Activated CD8-positive, alpha-beta memory T cell treated with anti-CD3 and anti-CD28 coated beads, Interleukin-2, amount 50 U/mL, for 1 hour (primary cell): ENCODE measurements around the gene RGS2.

Source experiments
- DNase-seq: peaks from one replicate; pipeline ENCODE4 v3.0.0-alpha.2; 2020; ENCODE audit errors: extremely low read depth

The RGS2 gene

DNA sequence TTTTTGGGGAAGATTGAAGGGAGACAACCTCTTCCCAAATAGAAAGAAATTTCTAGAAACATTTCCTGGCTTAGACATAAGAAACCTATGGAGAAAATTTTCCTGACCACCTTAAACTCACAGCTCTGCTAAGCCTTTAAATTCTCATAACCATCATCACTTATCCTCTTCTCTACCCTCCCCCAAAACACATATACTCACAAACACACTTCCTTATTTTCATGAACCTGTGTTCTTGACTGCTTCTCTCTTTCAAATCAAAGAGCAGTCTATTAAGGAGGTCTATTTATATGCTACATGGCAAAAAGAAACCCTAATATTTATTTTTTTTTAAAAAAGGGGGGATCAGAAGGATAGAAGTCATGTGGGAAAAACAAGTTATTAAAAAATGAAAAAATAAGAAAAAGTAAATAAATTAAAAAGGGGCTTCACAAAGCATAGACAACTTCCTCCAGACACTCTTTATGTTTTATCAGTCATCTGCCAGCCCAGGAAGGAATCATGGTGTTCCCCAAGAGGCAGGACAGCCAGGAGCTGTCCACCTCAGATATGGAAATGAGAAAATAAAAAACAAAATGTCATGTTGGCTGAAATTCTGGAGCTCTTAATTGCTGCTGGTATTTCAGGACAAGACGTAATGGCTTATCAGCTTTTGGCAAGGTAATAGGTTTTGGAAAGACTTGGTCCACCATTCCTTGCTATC lies 12.8 kb upstream of the RGS2 start:
- DNase-seq, result no peak

DNA sequence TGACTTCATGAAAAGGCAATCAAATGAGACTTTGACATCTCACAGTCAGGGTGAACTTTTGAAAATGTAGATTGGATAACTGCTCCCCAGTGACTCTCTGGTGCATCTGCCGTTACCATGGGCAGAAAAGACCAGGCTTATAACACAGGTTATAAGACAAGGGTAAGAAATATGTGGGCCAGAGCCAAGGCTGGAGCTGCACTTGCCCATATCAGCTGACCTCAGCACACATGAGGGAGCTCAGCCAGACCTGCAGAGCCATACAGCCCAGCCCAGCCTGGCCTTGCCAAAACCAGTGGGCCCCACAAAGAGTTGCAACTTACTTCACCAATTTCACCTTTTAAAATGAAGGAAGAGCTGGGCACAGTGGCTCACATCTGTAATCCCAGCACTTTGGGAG lies 11.7 kb upstream of the RGS2 start:
- DNase-seq, result no peak

DNA sequence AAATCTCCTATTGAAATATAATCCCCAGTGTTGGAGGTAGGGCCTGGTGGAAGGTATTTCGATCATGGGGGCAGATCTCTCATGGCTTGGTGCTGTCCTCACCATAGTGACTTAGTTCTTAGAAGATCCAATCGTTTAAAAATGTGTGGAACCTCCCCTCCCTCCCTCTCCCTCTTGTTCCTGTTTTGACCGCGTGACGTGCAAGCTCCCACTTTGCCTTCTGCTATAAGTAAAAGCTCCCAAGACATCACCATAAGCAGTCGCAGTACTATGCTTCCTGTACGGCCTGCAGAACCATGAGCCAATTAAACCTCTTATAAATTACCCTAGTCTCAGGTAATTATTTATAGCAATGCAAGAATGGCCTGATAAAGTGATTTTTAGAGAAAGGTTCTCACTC lies 10.9 kb upstream of the RGS2 start:
- no peak for DNase-seq

DNA sequence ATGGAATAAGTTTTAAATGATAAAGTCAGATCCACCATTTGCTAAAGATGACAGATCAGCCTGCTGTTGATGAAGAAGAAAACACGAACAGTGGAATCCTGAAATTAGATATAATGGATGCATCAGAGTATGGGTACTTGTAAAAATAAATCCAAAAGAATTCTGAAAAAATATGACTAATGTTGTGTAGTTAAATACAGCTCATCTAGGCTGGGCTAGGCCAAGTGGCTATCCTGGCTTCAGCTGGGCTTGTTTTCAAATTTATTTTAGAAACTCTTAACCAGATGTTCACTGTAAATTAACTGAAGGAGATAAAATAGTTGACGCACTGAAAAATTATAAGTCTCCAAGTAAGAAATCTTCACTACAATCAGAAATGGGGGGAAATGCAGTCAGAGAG lies 7.4 kb upstream of the RGS2 start:
- no peak for DNase-seq

DNA sequence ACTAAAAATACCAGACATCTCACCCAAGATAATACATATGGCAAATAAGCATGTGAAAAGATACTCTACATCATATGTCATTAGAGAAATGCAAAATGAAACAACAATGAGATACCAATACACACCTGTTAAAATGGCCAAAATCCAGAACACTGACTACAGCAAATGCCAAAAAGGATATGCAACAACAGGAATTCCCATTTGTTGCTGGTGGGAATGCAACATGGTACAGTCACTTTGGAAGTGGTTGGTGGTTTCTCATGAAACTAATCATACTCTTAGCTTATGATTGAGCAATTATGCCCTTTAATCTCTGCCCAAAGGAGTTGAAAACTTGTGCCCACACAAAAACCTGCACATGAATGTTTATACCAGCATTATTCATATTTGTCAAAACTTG lies 6.4 kb upstream of the RGS2 start:
- DNase-seq, result no peak

DNA sequence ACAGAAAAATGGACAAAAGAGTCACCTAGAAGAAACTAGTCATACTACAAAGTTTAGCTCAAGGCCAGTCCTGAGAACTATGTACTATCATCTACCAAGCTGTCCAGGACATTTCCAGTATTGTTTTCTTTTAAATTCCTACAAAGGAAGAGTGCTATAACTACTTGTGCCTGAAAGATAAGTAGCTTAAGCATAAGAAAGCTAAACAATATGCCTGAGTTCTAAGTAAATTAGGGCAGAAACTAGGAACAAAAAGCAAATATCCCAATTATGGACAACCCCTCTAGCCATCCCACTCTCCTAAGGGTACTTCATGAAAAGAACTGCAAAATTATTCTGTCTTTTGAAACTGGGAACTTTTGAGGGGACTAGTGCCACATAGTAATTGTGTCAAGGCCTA lies 5.3 kb upstream of the RGS2 start:
- DNase-seq, result no peak

DNA sequence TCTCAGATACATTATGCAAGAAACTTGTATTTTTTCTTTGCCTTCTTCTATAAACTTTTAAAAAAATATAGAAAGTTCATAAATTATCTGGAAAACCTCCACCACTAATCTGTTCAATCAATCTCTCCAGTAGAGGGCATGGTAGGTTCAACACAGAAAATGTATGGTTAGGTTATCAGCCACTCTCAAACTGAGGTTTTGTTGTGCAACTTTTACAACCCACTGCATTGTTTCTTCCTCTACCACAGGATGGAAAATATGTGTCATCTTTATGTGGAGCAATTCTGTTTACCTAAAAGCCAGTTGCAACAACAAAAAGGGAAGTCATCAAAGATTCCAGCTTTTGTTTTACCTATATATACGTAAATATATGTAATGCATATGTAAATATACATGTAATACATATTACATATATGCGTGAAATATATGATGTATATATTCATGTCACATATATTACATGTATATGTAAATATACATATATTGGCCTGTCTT lies 3.0 kb upstream of the RGS2 start:
- no peak for DNase-seq

DNA sequence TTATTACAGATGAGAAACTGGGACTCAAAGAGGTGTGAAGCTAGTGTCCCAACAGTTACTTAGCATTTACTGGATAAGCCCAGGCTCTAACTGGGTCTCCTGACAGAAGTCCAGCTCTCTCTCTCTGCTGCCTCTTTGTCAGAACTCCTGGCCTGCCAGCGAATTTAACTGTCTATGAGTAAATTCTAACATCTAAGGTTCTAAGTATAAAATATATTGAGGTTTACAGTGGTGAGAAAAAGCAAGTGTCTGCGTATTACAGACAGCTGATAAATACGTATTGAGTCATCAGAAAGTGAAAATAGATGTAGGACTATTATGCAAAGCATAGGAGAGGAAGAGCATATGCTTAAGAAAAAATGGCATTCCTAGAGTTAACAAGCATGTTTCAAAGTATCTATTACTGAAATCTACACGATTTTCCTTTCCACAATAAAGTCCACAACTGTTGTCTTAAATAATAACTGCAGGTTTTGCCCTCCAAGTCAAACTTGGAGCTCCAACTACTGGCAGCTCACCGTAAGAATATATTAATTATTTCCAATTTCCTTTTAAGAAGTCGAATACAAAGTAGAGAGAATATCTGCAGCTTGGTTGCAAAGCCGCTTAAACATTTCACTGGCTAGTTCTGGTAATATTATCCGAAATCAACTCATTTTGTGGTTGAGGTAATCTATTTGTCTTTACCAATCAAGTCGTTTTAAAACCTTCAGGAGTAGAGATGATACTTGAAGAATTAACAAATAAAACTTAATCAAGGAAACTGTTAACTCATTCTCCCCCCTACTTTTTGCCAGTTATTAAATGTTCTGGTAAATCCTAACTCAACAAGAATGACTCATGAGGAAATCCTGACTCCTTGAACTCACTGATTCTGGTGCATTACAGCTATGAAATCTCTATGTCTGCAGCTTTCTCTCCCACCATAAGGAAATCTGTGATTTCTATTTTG lies 1.4 kb upstream of the RGS2 start:
- DNase-seq, result no peak

DNA sequence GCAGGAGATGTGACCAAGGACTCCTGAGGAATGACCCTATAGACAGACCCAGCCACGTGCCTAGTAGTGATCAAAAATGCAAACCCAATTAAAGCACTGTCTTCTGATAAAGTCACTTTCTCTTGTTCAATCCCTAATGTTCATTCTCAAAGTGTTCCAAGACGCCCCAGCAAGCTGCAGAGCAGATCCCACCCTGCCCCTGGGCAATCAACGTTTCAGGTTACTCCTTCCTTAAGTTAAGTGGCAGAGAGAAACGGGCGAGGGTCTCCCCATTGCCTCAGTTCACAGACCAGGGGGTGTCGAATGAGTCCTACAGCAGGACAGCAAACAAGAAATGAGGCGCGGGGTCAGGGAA lies 699 bp upstream of the RGS2 start:
- no peak for DNase-seq

DNA sequence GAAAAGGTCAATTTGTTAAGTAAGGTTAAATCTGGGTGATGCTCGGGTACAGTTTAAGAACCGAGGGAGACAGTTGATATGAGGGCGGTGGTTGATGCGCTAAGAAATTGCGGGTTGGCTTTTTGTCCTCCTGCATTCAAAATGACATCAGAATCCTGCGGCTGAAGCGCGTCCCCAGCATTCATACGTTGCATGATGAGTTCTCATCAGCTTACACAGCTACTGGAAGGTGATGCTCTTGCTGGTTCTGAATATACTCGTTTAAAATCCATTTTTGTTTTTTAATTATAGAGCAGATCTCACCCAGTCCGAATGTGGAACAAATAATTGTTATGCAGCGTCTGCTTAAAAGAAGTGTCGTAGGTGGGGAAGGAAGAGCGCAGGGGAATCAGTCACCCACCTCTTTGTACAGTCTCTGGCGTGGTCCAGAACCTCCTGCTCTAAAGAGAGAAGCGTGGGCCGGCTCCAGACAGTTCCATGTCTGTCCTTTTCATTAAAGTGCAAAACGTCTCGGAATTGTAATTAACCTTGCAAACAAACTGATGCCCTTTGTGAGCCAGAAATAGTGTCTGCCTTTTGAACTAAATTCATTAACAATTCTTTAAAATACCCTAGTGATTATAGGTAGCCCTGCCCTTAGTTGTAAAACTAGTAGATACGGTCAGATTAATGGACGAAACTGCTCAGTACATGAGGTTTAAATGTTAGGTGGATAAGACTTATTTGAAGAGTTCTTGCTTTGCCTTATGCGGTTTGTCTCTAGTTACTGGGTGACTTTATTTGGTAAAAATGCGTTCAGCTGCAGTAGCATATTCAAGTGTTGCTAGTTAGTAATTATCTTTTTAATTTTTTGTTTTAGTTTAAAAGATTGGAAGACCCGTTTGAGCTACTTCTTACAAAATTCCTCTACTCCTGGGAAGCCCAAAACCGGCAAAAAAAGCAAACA lies 741 bp downstream of the RGS2 start:
- DNase-seq, result peak; percentile 41

DNA sequence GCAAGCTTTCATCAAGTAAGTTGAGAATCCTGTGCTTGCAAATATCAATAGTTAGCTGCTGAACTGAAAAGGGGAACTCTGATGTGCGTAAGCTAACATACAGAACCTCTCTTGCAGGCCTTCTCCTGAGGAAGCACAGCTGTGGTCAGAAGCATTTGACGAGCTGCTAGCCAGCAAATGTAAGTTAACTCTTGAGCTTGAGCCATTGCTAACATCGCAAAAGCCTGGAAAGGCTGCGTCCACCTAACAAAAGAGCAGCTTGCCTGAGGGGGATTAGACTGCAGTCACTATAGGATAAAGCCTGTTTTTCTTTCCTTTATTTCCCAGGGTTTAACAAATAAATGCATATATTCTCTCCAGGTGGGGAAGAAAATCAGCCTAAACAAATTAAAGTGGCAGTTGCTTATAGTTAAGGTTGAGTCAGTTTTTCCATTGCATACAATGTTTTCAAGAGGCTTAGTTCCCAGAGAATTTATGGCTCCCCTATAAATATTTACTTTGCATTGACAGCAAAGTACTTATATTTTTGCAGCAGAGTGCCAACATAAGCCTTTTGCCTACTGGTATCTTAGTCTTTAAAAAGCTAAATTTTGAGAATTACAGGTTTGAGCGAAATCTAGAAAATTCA lies 1.5 kb downstream of the RGS2 start:
- no peak for DNase-seq

DNA sequence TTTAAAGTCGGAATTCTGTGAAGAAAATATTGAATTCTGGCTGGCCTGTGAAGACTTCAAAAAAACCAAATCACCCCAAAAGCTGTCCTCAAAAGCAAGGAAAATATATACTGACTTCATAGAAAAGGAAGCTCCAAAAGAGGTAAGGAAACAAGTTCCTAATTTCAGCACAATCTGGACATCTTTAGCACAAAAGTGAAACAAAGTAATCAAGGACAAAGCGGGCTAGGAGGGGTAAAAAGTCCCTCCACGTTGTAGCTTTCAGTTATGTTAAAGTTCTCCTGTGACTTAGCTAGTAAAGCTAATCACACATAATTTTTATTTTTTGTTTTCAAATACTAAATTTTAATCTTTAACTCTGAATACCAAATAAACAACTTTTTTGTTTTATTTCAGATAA lies 2.2 kb downstream of the RGS2 start:
- DNase-seq, result no peak

DNA sequence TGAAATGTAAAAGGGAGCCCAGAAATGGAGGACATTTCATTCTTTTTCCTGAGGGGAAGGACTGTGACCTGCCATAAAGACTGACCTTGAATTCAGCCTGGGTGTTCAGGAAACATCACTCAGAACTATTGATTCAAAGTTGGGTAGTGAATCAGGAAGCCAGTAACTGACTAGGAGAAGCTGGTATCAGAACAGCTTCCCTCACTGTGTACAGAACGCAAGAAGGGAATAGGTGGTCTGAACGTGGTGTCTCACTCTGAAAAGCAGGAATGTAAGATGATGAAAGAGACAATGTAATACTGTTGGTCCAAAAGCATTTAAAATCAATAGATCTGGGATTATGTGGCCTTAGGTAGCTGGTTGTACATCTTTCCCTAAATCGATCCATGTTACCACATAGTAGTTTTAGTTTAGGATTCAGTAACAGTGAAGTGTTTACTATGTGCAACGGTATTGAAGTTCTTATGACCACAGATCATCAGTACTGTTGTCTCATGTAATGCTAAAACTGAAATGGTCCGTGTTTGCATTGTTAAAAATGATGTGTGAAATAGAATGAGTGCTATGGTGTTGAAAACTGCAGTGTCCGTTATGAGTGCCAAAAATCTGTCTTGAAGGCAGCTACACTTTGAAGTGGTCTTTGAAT lies 2.9 kb downstream of the RGS2 start:
- no peak for DNase-seq

DNA sequence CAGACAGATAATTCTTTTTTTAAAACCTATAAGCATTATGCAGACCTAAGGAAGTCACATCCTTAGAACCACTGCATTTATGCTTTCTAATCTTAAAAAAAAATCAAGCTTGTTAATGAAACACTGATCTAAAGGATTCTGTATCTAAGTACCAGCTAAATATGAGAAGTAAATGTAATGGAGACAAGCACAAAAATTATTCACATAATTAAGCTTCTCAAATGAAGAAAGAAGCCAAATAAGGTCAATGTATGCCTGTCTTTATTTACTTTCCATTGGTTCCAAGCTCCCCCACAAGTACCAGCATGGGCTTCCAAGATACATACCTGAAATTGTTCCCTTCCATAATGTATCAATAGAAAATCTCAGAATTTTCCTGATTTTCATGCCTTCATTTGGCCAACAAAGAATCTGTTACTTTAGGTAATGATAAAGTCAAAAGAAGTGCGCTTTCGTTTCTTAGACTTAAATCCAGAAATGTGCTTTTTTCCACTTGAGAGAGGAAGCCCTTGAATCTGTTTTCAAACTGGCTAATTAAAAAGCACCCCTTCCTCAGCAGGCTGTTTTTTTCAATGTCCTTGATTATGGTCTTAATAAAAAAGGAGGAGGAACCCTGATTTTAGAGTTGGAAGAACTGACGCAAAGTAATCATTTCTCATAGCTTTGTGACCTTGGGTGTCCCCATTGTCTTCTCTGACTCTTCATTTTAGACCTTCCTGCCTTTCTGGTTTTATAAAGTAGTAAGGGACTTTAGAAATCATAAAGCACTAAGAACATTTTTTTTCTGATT lies 3.8 kb downstream of the RGS2 start:
- DNase-seq, result no peak

DNA sequence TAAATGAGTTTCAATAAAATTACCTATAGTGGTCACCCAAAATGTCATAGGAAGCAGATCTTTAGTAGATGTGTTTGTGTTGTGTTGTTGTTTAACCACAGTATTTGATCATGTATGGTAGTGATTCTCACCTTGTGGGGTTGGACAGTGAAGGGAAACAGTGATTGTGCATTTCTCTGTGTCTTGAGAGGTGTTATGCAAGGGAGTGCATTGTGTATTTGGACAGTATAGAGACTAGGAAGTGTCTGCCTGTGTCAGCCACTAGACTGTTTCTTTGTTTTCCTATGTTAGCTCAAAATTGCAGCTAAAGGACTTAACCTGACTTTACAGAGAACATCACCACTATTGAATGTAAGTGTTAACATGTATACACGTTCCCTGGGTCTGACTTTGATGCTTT lies 6.0 kb downstream of the RGS2 start:
- no peak for DNase-seq

DNA sequence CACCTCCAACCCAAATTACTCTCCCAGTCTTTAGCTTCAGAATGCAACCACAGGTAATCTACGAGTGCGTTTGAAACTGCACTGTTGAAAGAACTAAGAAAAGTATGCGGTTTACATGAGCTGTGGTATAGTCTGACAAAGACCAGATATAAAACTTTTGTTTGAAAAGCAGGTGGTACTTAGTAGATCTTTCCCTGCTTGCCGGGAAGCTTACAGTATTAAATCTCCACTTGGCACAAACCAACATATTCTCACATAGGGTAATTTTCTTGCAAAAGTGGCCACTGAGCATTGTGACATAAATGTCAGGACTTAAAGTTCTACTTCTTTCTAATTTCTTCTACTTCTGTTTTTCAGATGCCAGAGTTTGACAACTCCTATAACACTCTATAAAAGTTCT lies 8.4 kb downstream of the RGS2 start:
- no peak for DNase-seq

DNA sequence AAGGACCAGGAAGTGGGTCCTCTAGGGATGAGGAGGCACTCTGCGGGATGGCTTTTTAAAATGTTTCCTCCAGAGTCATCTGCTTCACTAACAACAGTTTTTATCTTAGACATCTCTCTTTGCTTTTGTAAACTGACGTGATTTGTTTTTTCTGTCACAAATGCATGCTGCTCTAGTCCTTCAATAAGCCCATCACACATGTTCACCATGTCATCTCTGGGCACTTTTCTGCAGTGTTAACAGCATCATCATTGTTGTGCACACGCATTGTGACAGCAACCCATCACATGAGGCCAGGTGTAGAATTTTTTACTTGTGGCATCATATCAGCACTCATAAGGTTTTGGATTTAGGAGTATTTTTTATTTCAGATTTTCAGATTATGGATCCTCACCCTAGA lies 12.5 kb downstream of the RGS2 start:
- no peak for DNase-seq

DNA sequence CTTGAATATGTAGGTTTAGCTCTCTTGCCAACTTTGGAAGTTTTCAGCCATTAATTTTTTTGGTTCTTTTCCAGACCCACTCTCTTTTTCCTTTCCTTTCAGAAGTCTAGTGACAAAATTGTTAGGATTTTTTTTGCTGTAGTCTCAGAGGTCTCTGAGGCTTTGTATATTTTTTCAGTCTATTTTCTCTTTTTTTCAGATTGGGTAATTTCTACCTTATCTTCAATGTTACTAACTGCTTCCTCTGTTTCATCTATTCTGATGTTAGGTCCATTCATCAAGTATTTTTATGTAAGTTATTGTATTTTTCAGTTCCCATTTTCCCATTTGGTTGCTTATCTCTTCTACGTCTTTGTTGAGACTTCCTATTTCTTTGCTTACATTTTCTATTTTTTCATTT lies 15.7 kb downstream of the RGS2 start:
- no peak for DNase-seq

DNA sequence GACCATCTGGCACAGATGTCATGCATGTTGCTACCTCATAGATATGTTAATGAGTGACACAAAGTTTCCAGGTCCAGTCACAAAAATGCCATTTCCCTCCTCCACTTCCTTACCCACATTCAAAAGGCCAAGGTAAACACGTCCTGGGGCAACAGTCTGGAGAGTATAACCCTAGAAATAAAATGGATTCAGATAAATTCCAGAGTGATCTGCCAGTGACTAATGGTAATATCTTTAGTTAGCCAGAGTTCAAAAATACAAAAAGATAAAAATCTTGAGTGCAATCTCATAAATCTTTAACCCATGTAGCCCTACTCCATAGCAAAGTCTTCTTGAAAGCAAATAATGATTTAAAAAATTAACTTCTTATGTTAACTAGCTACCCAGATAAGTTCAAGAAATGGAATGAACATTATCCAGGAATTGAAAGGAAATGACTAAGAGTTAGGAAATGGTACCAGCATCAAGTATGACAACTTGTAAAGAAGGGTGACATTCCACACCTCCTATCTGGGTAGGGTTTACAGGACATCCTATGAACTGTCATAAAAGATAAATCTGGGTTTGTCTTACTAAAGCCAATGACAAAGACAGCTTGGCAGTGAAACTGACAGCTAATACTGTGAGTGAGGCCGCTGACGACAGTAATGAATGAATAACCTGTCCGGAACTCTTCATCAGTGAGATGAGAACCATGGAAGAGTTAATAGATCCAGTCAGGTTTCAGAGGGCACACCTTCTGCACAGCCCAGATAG lies 18.1 kb downstream of the RGS2 start:
- no peak for DNase-seq
